OCI-LY3 (cell line): ENCODE measurements around the gene CAMTA1.

ENCODE experiments used
- EZH2phosphoT487 ChIP-seq: fragments of 200-600 bp; shearing (Covaris generic); IDR thresholded peaks from 2 replicates; pipeline ENCODE4 v1.6.1; 2018; ENCODE audit warnings: antibody characterized with exemption, mixed run types, low read depth
- TF ChIP-seq, protein P1 (sequence below): fragments of 200-600, 300-600 bp; sonication (generic); IDR thresholded peaks from 2 replicates; pipeline ENCODE4 v1.5.1; 2014; ENCODE audit warnings: antibody characterized with exemption, low read length, low read depth

DNA sequence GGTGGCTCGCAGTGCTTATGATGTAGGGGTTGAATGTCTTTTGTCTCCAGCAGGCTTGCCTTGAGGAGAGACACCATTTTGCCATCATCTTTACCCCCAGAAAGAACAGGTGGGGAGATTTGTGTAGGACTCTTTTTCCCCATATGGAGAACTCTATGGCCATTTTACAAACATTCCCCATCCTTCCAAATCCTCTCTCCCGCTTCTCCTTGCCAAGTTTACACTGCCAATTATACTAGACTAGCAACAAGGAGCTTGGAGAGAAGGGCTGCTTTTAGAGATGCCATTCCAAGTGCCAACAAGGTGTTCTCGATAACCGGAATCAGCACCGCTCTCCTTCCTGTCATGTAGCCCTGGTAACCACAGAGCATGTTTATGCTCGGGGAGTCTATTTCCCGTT lies 233.1 kb downstream of the CAMTA1 start:
- TF ChIP-seq, protein P1, sequence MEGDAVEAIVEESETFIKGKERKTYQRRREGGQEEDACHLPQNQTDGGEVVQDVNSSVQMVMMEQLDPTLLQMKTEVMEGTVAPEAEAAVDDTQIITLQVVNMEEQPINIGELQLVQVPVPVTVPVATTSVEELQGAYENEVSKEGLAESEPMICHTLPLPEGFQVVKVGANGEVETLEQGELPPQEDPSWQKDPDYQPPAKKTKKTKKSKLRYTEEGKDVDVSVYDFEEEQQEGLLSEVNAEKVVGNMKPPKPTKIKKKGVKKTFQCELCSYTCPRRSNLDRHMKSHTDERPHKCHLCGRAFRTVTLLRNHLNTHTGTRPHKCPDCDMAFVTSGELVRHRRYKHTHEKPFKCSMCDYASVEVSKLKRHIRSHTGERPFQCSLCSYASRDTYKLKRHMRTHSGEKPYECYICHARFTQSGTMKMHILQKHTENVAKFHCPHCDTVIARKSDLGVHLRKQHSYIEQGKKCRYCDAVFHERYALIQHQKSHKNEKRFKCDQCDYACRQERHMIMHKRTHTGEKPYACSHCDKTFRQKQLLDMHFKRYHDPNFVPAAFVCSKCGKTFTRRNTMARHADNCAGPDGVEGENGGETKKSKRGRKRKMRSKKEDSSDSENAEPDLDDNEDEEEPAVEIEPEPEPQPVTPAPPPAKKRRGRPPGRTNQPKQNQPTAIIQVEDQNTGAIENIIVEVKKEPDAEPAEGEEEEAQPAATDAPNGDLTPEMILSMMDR = no peak
- no peak for TF ChIP-seq EZH2phosphoT487
